ENCODE data around the gene LRIG2.
A peak's percentile ranks its signal among the peaks of the same experiment; 100 is the strongest.

LRIG2 gene

GRCh38 chr1:113101588-113101987 is 28.6 kb downstream of the LRIG2 start (continued):
- TF ChIP-seq PRDM4 (tag by site-specific recombination; IDR thresholded peaks at IDR 0.05) (no peak), ZNF560 (tag by site-specific recombination; IDR thresholded peaks at IDR 0.05; ENCODE audit: borderline replicate concordance) (no peak), ZBTB44 (tag by site-specific recombination; IDR thresholded peaks at IDR 0.05) (no peak)

- H3K27ac ChIP-seq (ENCODE audit: extremely low read depth, low read depth, low read length), result no peak overlapping the region
- peaks cover 78 to 89% of the 10 kb centered on the region in 2 experiments for H3K36me3 ChIP-seq (ENCODE audit: control insufficient read depth in 2 of 2, insufficient read depth in 1 of 2, low read length in 2 of 2)
- TF ChIP-seq PATZ1 (tag by site-specific recombination; IDR thresholded peaks at IDR 0.05) (no peak), ZNF266 (tag by site-specific recombination; IDR thresholded peaks at IDR 0.05; ENCODE audit: low read depth) (no peak), ZSCAN4 (tag by site-specific recombination; IDR thresholded peaks at IDR 0.05) (no peak), ZNF624 (tag by site-specific recombination; IDR thresholded peaks at IDR 0.05) (no peak), HOXA7 (CRISPR knock-in tag; IDR thresholded peaks at IDR 0.05; ENCODE audit: borderline replicate concordance) (no peak)
- CTCF ChIA-PET, result interaction anchor here (0.7 kb wide), 1 partner anchor 365 kb away, joined by 4 read pairs; no protein-coding TSS in a partner anchor
- POLR2A ChIA-PET, result no interaction called here
- H3K9me3 ChIP-seq (ENCODE audit: control insufficient read depth, insufficient read depth, low read depth, low read length), result no peaks in the 10 kb centered on the region
- no peaks in the 10 kb centered on the region for H3K4me1 ChIP-seq (ENCODE audit: control insufficient read depth, insufficient read depth, low read length)
- H3K4me3 ChIP-seq (ENCODE audit: low read depth, low read length), result no peak overlapping the region
These were observed 30.1 kb downstream of the LRIG2 start for GRCh38 chr1:113103048-113103447.

GRCh38 chr1:113103977-113104376 is 31.0 kb downstream of the LRIG2 start:
- no peak for TF ChIP-seq ZNF768 (tag by site-specific recombination; IDR thresholded peaks at IDR 0.05)
- peak; percentile 94 for TF ChIP-seq ZNF610 (tag by site-specific recombination; IDR thresholded peaks at IDR 0.05; ENCODE audit: borderline replicate concordance)
- no peak for TF ChIP-seq ZNF202 (tag by site-specific recombination; IDR thresholded peaks at IDR 0.05; ENCODE audit: borderline replicate concordance)
- TF ChIP-seq ZNF324 (tag by site-specific recombination; IDR thresholded peaks at IDR 0.05), result no peak
- H3K4me1 ChIP-seq (ENCODE audit: control insufficient read depth, insufficient read depth, low read length), result no peaks in the 10 kb centered on the region
- H3K9me3 ChIP-seq (ENCODE audit: control insufficient read depth, insufficient read depth, low read depth, low read length), result no peaks in the 10 kb centered on the region
- ChIA-PET CTCF (interaction anchor here (0.7 to 1.1 kb wide), 2 partner anchors 17 to 286 kb away, joined by 3 to 4 read pairs; no protein-coding TSS in a partner anchor), POLR2A (no interaction called here)
- no peak overlapping the region for H3K27ac ChIP-seq (ENCODE audit: extremely low read depth, low read depth, low read length)
- H3K4me3 ChIP-seq (ENCODE audit: low read depth, low read length), result no peak overlapping the region
- H3K36me3 ChIP-seq (ENCODE audit: control insufficient read depth in 2 of 2, insufficient read depth in 1 of 2, low read length in 2 of 2), result peaks cover 78 to 86% of the 10 kb centered on the region in 2 experiments

- no peak overlapping the region for H3K27ac ChIP-seq (ENCODE audit: extremely low read depth, low read depth, low read length)
- H3K4me1 ChIP-seq (ENCODE audit: control insufficient read depth, insufficient read depth, low read length), result no peaks in the 10 kb centered on the region
- ChIA-PET CTCF (no interaction called here), POLR2A (no interaction called here)
- peaks cover 70 to 87% of the 10 kb centered on the region in 2 experiments for H3K36me3 ChIP-seq (ENCODE audit: control insufficient read depth in 2 of 2, insufficient read depth in 1 of 2, low read length in 2 of 2)
- H3K9me3 ChIP-seq (ENCODE audit: control insufficient read depth, insufficient read depth, low read depth, low read length), result no peaks in the 10 kb centered on the region
- no peak overlapping the region for H3K4me3 ChIP-seq (ENCODE audit: low read depth, low read length)
- TF ChIP-seq BCL11A (tag by site-specific recombination; IDR thresholded peaks at IDR 0.05; ENCODE audit: low read depth), result no peak
- TF ChIP-seq GLI2 (tag by site-specific recombination; IDR thresholded peaks at IDR 0.05; ENCODE audit: borderline replicate concordance, low read depth), result no peak
- TF ChIP-seq ZNF664 (tag by site-specific recombination; IDR thresholded peaks at IDR 0.05), result no peak
- TF ChIP-seq ZNF138 (tag by site-specific recombination; IDR thresholded peaks at IDR 0.05; ENCODE audit: borderline replicate concordance), result no peak
- no peak for TF ChIP-seq ZNF530 (tag by site-specific recombination; IDR thresholded peaks at IDR 0.05; ENCODE audit: low read depth)
- no peak for TF ChIP-seq SCRT1 (tag by site-specific recombination; IDR thresholded peaks at IDR 0.05; ENCODE audit: borderline replicate concordance)
- TF ChIP-seq ZNF16 (tag by site-specific recombination; IDR thresholded peaks at IDR 0.05; ENCODE audit: low read depth), result no peak
- no peak for TF ChIP-seq ZBTB49 (tag by site-specific recombination; IDR thresholded peaks at IDR 0.05; ENCODE audit: low read depth)
These were observed 33.9 kb downstream of the LRIG2 start for GRCh38 chr1:113106910-113107309.

All from HEK293 (cell line).